Measurements from ENCODE around the gene SCN10A.

The SCN10A gene

DNA sequence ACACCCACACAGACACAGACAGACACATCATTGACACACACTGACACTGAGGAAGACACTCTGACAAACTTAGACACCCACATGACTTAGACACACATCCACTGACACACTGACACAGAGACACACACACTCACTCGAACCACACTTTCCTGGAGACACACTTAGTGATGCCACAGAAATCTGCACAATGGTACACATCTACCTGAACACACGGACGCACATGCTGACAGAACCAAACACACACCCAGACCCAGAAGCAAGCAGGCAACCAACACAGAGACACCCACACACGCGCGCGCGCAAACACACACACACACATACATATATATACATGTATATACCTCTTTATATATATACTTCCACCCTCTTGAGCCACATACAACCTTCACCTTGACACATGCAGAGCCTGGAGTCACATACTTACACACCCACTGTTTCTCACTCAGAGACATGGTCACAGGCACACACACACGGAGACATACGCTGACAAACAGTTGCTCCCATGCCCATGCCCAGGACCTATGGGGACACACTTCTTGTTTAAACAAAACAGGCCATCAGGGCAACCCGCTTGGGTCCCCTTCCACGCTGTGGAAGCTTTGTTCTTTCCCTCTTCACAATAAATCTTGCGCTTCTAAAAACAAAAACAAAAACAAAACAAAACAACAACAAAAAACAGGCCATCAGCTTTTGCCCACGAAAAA is 165.6 kb downstream of the SCN10A start:
- no peak for DNase-seq

- peak; percentile 31 for DNase-seq
These were observed 166.3 kb downstream of the SCN10A start, which contains the start of gene SCN5A for GRCh38 chr3:38649500-38650247. Gene SCN5A (minus strand): TSS chr3:38649687. CDS start chr3:38633307, 16,380 bp downstream.

DNA sequence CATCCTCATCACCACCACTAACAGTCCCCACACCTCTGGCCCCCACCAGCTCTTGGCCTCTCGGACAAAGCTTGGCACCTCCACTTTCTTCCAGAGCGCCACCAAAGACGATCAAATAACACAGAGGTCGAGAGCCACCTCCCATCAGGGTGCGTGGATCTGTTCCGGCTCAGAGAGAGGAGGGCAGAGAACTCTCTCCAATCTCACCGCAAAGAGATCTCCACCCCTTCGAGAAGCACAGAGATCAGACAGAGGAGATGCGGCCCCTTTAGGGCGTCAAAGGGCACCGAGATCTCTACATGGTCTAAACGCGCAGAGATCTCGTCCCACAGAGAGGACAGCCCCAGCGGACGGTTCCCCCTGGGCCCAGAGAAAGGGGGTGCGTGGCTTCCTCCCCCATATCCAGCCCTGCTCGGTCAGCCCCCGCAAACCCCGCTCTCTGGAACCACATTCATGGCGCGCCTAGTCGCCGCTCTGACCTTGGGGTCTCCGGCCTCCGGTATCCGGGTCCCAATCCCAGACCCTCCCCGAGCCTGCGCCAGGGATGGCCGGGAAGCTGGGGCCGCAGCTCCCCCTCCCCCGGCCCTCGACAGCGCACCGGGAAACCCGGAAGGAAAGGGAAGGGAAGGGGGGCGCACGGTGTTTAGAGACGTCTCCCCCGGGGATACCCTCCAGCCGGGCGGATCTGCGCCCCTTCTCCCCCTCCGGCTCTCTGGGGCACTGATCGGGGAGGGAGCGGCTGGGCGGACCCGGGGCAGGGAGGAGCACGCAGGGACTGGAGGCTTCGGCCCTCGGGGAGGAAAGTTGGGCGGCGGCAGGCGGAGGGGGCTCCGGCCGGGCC is 167.1 kb downstream of the SCN10A start:
- no peak for DNase-seq

GRCh38 chr3:38648024-38648658 is 167.9 kb downstream of the SCN10A start:
- no peak for DNase-seq

DNA sequence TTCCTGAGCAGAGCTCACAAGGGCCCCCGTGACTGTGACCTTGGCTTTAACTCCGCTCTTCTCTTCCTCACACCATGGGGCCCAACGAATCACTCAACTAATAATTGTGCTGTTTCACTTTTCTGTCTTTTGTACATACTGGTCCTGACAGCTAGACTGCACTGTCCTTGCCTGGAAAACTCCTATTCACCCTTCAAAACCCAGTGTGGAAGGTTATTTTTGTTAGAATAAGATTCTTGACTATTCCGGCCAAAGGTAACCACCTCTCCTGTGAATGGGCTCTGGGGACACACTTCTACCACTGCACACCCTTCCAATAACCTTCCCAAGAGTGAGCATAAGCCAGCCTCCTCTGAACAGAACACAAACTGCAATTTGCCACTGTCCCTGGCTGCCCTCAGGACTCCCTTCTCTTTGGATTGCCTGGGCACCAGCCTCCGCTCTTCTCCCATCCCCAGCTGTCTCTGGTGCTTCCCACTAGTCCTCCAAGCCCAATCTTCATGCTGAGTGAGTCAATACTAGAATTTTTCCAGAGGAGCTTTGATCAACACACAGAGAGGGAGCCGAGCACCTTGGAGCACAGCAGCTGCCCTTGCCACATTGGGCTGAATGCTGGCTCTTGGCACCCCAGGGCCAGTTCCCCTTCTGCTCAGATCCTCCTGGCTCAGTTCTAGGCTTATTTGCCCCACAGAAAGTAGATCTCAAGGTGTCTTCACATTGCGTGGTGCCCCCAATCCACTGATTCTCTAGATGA is 168.6 kb downstream of the SCN10A start:
- DNase-seq: no peak

Measured in T-helper 9 cell (primary cell).